Loucy (cell line): ENCODE measurements around the gene PANK1.

Experiments
- H2AFZ ChIP-seq: fragments of 200-600 bp; sonication (generic); 2 replicates; pipeline ENCODE4 v1.6.0; 2016; ENCODE audit warnings: antibody characterized with exemption, mild to moderate bottlenecking, low read length, moderate library complexity
- H3F3A ChIP-seq: fragments of 200-600 bp; 2 replicates; pipeline ENCODE4 v1.6.0; 2016; ENCODE audit warnings: antibody characterized with exemption, low read depth, mild to moderate bottlenecking
- H3K27me3 ChIP-seq: fragments of 200-600 bp; sonication (generic); 2 replicates; pipeline ENCODE4 v1.6.1; 2014; ENCODE audit warnings: low read length, mild to moderate bottlenecking; ENCODE audit not compliant: insufficient read depth, poor library complexity, severe bottlenecking
- H3K36me3 ChIP-seq: fragments of 200-600 bp; sonication (generic); 2 replicates; pipeline ENCODE4 v1.6.1; 2016; ENCODE audit warnings: low read length; ENCODE audit not compliant: insufficient read depth
- H3K4me1 ChIP-seq: fragments of 200-600 bp; sonication (generic); 2 replicates; pipeline ENCODE4 v1.5.1; 2014; ENCODE audit warnings: low read length, mild to moderate bottlenecking; ENCODE audit not compliant: insufficient read depth, poor library complexity, severe bottlenecking
- H3K4me2 ChIP-seq: fragments of 200-600 bp; sonication (generic); 2 replicates; pipeline ENCODE4 v1.6.0; 2014; ENCODE audit warnings: antibody characterized with exemption, low read length, low read depth, mild to moderate bottlenecking; ENCODE audit not compliant: poor library complexity, severe bottlenecking
- H3K4me3 ChIP-seq: fragments of 200-600 bp; sonication (generic); 2 replicates; pipeline ENCODE4 v1.5.1; 2014; ENCODE audit warnings: low read length, mild to moderate bottlenecking, mixed read lengths; ENCODE audit not compliant: poor library complexity, severe bottlenecking
- H3K79me2 ChIP-seq: fragments of 200-600 bp; sonication (generic); 2 replicates; pipeline ENCODE4 v1.6.1; 2014; ENCODE audit warnings: low read length; ENCODE audit not compliant: insufficient read depth
- H3K9ac ChIP-seq: fragments of 200-600 bp; sonication (generic); 2 replicates; pipeline ENCODE4 v1.6.0; 2014; ENCODE audit warnings: mild to moderate bottlenecking, low read depth, low read length, moderate library complexity; ENCODE audit not compliant: poor library complexity, severe bottlenecking
- H3K9me2 ChIP-seq: fragments of 200-600 bp; sonication (generic); replicated peaks from 2 replicates; pipeline ENCODE4 v1.6.1; 2016; ENCODE audit warnings: low read depth, low read length, mixed read lengths
- H3K9me3 ChIP-seq: fragments of 200-600 bp; sonication (generic); 2 replicates; pipeline ENCODE4 v1.6.1; 2014; ENCODE audit warnings: mild to moderate bottlenecking, antibody characterized with exemption, low read length, low read depth; ENCODE audit not compliant: insufficient read depth
- H4K20me1 ChIP-seq: fragments of 200-600 bp; sonication (generic); 2 replicates; pipeline ENCODE4 v1.6.0; 2014; ENCODE audit warnings: antibody characterized with exemption, low read length, mild to moderate bottlenecking; ENCODE audit not compliant: insufficient read depth, poor library complexity, severe bottlenecking
- EZH2phosphoT487 ChIP-seq: fragments of 200-600 bp; IDR thresholded peaks from 2 replicates; pipeline ENCODE4 v1.6.1; 2018; ENCODE audit warnings: antibody characterized with exemption, mild to moderate bottlenecking, moderate library complexity, borderline replicate concordance
- TF ChIP-seq, protein P1 (sequence below): fragments of 200-600 bp; sonication (generic); conservative IDR thresholded peaks from 2 replicates; pipeline ENCODE4 v1.5.1; 2014; ENCODE audit warnings: mild to moderate bottlenecking, antibody characterized with exemption, low read length

PANK1 gene

DNA sequence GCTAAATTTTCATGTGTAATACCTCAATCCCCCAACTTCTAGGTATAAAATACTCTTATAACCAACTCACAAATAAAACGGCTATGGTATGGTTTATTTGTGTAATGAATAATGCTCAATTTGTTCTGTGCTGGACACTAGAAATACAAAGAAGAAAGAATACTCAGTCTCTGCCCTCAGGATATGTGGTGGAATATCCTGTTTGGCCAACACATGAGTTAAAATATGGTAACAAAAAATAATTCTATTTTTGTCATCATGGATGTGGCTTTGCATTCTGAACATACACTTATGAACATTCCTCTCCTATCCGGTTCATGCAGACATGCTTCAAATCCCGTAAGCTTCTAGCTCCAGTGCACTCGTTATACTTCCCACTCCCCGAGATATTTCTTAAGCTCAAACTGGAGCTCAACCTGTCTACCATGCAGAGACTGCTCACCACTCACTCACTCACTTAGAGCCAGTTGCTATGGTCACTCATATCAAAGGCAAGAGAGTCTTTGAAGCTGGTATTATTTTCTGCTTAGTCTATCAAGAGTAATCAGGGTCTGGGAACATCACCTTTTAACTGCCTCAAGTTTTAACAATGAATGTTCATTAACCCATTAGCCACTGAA is 55.8 kb downstream of the PANK1 start:
- Histone ChIP-seq H2AFZ (no peak overlapping the region), H3K79me2 (no peaks in the 10 kb centered on the region), H3K9me2 (no peaks in the 10 kb centered on the region), H3K4me2 (no peak overlapping the region), H3K9me3 (no peaks in the 10 kb centered on the region), H3K27me3 (no peaks in the 10 kb centered on the region), H3K4me1 (no peaks in the 10 kb centered on the region), H4K20me1 (no peaks in the 10 kb centered on the region), H3K9ac (no peak overlapping the region), H3K36me3 (peaks cover 25% of the 10 kb centered on the region; the same call in 1 of the 2 replicates), H3F3A (no peaks in the 10 kb centered on the region), H3K4me3 (no peak overlapping the region)
- no peak for TF ChIP-seq EZH2phosphoT487
- TF ChIP-seq, protein P1, sequence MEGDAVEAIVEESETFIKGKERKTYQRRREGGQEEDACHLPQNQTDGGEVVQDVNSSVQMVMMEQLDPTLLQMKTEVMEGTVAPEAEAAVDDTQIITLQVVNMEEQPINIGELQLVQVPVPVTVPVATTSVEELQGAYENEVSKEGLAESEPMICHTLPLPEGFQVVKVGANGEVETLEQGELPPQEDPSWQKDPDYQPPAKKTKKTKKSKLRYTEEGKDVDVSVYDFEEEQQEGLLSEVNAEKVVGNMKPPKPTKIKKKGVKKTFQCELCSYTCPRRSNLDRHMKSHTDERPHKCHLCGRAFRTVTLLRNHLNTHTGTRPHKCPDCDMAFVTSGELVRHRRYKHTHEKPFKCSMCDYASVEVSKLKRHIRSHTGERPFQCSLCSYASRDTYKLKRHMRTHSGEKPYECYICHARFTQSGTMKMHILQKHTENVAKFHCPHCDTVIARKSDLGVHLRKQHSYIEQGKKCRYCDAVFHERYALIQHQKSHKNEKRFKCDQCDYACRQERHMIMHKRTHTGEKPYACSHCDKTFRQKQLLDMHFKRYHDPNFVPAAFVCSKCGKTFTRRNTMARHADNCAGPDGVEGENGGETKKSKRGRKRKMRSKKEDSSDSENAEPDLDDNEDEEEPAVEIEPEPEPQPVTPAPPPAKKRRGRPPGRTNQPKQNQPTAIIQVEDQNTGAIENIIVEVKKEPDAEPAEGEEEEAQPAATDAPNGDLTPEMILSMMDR = no peak

DNA sequence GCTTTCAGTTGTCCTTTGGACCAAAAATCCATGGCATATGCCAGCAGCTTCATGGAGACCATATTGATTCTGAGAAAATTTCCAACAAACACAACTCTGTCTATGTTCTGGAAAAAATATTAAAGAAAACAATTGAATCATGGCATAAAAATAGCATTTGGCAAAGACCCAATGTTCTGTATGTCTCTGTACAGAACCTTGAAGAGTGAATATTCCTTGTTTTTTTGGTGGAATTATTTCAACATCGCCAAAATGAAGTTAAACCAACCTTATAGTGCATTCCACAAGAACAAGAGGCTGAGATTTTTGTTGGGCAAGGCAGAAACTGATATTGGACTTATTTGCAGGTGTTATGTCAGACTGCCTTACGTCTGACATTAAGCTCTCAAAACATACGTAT is 56.4 kb downstream of the PANK1 start:
- no peak overlapping the region for H3K9ac ChIP-seq
- H2AFZ ChIP-seq = no peak overlapping the region

DNA sequence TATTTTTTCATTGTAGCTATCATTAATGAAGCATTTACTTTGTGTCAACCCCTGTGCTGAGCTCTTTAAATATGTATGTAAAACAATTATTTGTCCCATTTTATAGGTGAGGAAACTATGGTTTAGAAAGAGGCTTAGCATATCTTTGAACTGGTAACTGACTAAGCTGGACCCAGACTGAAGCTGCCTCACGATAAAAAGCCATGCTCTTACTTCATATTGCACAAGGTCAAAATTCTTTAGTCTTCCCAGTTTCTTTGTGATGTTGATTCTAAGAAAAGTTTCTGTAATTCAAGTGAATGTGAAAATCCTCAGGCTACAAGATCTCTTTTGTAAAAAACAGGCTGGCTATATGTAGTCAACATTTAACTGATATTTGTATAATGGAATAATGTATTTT is 63.0 kb downstream of the PANK1 start:
- H3F3A ChIP-seq = no peaks in the 10 kb centered on the region
- no peak overlapping the region for H3K4me3 ChIP-seq
- no peaks in the 10 kb centered on the region for H3K4me1 ChIP-seq
- no peaks in the 10 kb centered on the region for H3K79me2 ChIP-seq
- H3K27me3 ChIP-seq = no peaks in the 10 kb centered on the region
- H2AFZ ChIP-seq = no peak overlapping the region
- no peaks in the 10 kb centered on the region for H3K9me3 ChIP-seq
- no peaks in the 10 kb centered on the region for H4K20me1 ChIP-seq
- H3K4me2 ChIP-seq = no peak overlapping the region
- no peaks in the 10 kb centered on the region for H3K36me3 ChIP-seq
- TF ChIP-seq, protein P1 = no peak
- no peak for TF ChIP-seq EZH2phosphoT487
- no peaks in the 10 kb centered on the region for H3K9me2 ChIP-seq
- H3K9ac ChIP-seq = no peak overlapping the region

More for the DNA sequence above, 56.4 kb downstream of the PANK1 start:
- Histone ChIP-seq H3K9me2 (no peaks in the 10 kb centered on the region), H3K9me3 (no peaks in the 10 kb centered on the region), H3K79me2 (no peaks in the 10 kb centered on the region), H3K4me2 (no peak overlapping the region), H3K4me1 (no peaks in the 10 kb centered on the region), H3F3A (no peaks in the 10 kb centered on the region), H4K20me1 (no peaks in the 10 kb centered on the region), H3K36me3 (peaks cover 25% of the 10 kb centered on the region; the same call in 1 of the 2 replicates), H3K4me3 (no peak overlapping the region), H3K27me3 (no peaks in the 10 kb centered on the region)
- TF ChIP-seq EZH2phosphoT487 = no peak
- TF ChIP-seq, protein P1 = no peak
